ENCODE data around the gene LRTM2. TPM values are rescaled to one million over a fixed set of nuclear protein-coding genes. Genes with fewer than 3 reads are reported as not detected.

LRTM2 gene
- total RNA-seq, 2 experiments from 2014 or later = 0.11 TPM; not detected in 1

- no peaks in the 10 kb centered on the region for H3K27me3 ChIP-seq (ENCODE audit: control insufficient read depth in 1 of 2, insufficient read depth in 2 of 2, low read length in 2 of 2)
- DNase-seq (no peak), ATAC-seq (ENCODE audit: poor library complexity) (no peak)
- no peaks in the 10 kb centered on the region for H3K36me3 ChIP-seq (ENCODE audit: insufficient read depth, low read length)
- Mint-ChIP-seq H3K4me3 (no peak overlapping the region), H3K9me3 (no peaks in the 10 kb centered on the region), H3K4me1 (ENCODE audit: low read depth) (peaks cover 13% of the 10 kb centered on the region), H3K27me3 (no peaks in the 10 kb centered on the region), H3K27ac (no peak overlapping the region), H3K36me3 (ENCODE audit: low read depth) (no peaks in the 10 kb centered on the region)
- CTCF ChIA-PET = no interaction called here
- peaks cover 51% of the 10 kb centered on the region for H3K4me1 ChIP-seq (ENCODE audit: insufficient read depth, low read length)
- intact Hi-C loops (cut with DNase I, micrococcal nuclease) = no loop called here
- no peak for TF ChIP-seq CTCF (IDR thresholded peaks at IDR 0.05)
- H3K4me3 ChIP-seq (ENCODE audit: low read length) = no peak overlapping the region
- no peaks in the 10 kb centered on the region for H3K9me3 ChIP-seq (ENCODE audit: control insufficient read depth in 1 of 2, insufficient read depth in 1 of 2, low read length in 2 of 2)
- POLR2A ChIA-PET = interaction anchor here (1.0 kb wide), 1 partner anchor 10 kb away, joined by 3 read pairs; no protein-coding TSS in a partner anchor
- no peak overlapping the region for H3K27ac ChIP-seq (ENCODE audit: low read depth in 1 of 2, low read length in 2 of 2)
These were observed 14.8 kb upstream of the LRTM2 start for GRCh38 chr12:1805441-1806081.

GRCh38 chr12:1806301-1807086 lies 13.9 kb upstream of the LRTM2 start:
- ChIA-PET CTCF (interaction anchor here (0.7 kb wide), 1 partner anchor 11 kb away, joined by 4 read pairs; no protein-coding TSS in a partner anchor), POLR2A (interaction anchor here (1.0 kb wide), 1 partner anchor 11 kb away, joined by 3 read pairs; no protein-coding TSS in a partner anchor)
- no peak overlapping the region for H3K4me3 Mint-ChIP-seq
- peaks cover 17% of the 10 kb centered on the region for H3K4me1 Mint-ChIP-seq (ENCODE audit: low read depth)
- Histone ChIP-seq H3K27ac (ENCODE audit: low read depth in 1 of 2, low read length in 2 of 2) (no peak overlapping the region), H3K4me1 (ENCODE audit: insufficient read depth, low read length) (peaks cover 60% of the 10 kb centered on the region), H3K9me3 (ENCODE audit: control insufficient read depth in 1 of 2, insufficient read depth in 1 of 2, low read length in 2 of 2) (no peaks in the 10 kb centered on the region), H3K27me3 (ENCODE audit: control insufficient read depth in 1 of 2, insufficient read depth in 2 of 2, low read length in 2 of 2) (no peaks in the 10 kb centered on the region), H3K36me3 (ENCODE audit: insufficient read depth, low read length) (no peaks in the 10 kb centered on the region), H3K4me3 (ENCODE audit: low read length) (no peak overlapping the region)
- no peak overlapping the region for H3K27ac Mint-ChIP-seq
- ATAC-seq (ENCODE audit: poor library complexity) (no peak), DNase-seq (no peak)
- no peaks in the 10 kb centered on the region for H3K9me3 Mint-ChIP-seq
- intact Hi-C loops (cut with DNase I, micrococcal nuclease) = no loop called here
- no peak for TF ChIP-seq CTCF (IDR thresholded peaks at IDR 0.05)
- no peaks in the 10 kb centered on the region for H3K36me3 Mint-ChIP-seq (ENCODE audit: low read depth)
- no peaks in the 10 kb centered on the region for H3K27me3 Mint-ChIP-seq

- DNase-seq (no peak), ATAC-seq (ENCODE audit: poor library complexity) (no peak)
- peaks cover 66% of the 10 kb centered on the region for H3K4me1 ChIP-seq (ENCODE audit: insufficient read depth, low read length)
- TF ChIP-seq CTCF (IDR thresholded peaks at IDR 0.05) = no peak
- H3K9me3 ChIP-seq (ENCODE audit: control insufficient read depth in 1 of 2, insufficient read depth in 1 of 2, low read length in 2 of 2) = no peaks in the 10 kb centered on the region
- H3K36me3 ChIP-seq (ENCODE audit: insufficient read depth, low read length) = no peaks in the 10 kb centered on the region
- no peaks in the 10 kb centered on the region for H3K27me3 ChIP-seq (ENCODE audit: control insufficient read depth in 1 of 2, insufficient read depth in 2 of 2, low read length in 2 of 2)
- ChIA-PET POLR2A (no interaction called here), CTCF (no interaction called here)
- H3K27me3 Mint-ChIP-seq = no peaks in the 10 kb centered on the region
- H3K36me3 Mint-ChIP-seq (ENCODE audit: low read depth) = no peaks in the 10 kb centered on the region
- H3K27ac ChIP-seq (ENCODE audit: low read depth in 1 of 2, low read length in 2 of 2) = no peak overlapping the region
- intact Hi-C loops (cut with DNase I, micrococcal nuclease) = no loop called here
- peaks cover 21% of the 10 kb centered on the region for H3K4me1 Mint-ChIP-seq (ENCODE audit: low read depth)
- no peak overlapping the region for H3K4me3 ChIP-seq (ENCODE audit: low read length)
- no peak overlapping the region for H3K4me3 Mint-ChIP-seq
- H3K9me3 Mint-ChIP-seq = no peaks in the 10 kb centered on the region
- no peak overlapping the region for H3K27ac Mint-ChIP-seq
These were observed 13.1 kb upstream of the LRTM2 start for GRCh38 chr12:1807087-1807860.
